ENCODE data around the gene CAMKV. TPM values are rescaled to one million over a fixed set of nuclear protein-coding genes. Genes with fewer than 3 reads are reported as not detected.

The CAMKV gene
- total RNA-seq, 1 donor from 2014 or later, result 10.6 TPM

GRCh38 chr3:49868862-49869466, 742 bp downstream of the CAMKV start:
- H3K36me3 Mint-ChIP-seq, result no peaks in the 10 kb centered on the region
- H3K4me1 Mint-ChIP-seq (ENCODE audit: unreplicated experiment), result peaks cover 15% of the 10 kb centered on the region
- no peaks in the 10 kb centered on the region for H3K9me3 Mint-ChIP-seq
- H3K27ac Mint-ChIP-seq, result no peak overlapping the region
- TF ChIP-seq CTCF (conservative IDR thresholded peaks at IDR 0.05), result no peak
- peaks cover 62% of the 10 kb centered on the region for H3K27me3 Mint-ChIP-seq
- H3K4me3 Mint-ChIP-seq, result peak overlapping the region; percentile 60
- no peak for DNase-seq (ENCODE audit: extremely low spot score, unreplicated experiment)

GRCh38 chr3:49867871-49868321, 1.8 kb downstream of the CAMKV start:
- TF ChIP-seq CTCF (conservative IDR thresholded peaks at IDR 0.05), result no peak
- no peak for DNase-seq (ENCODE audit: extremely low spot score, unreplicated experiment)
- H3K4me1 Mint-ChIP-seq (ENCODE audit: unreplicated experiment), result peaks cover 15% of the 10 kb centered on the region
- no peaks in the 10 kb centered on the region for H3K36me3 Mint-ChIP-seq
- no peak overlapping the region for H3K27ac Mint-ChIP-seq
- H3K27me3 Mint-ChIP-seq, result peaks cover 72% of the 10 kb centered on the region
- peak overlapping the region; percentile 60 for H3K4me3 Mint-ChIP-seq
- H3K9me3 Mint-ChIP-seq, result no peaks in the 10 kb centered on the region

GRCh38 chr3:49867400-49867799, 2.3 kb downstream of the CAMKV start:
- peaks cover 15% of the 10 kb centered on the region for H3K4me1 Mint-ChIP-seq (ENCODE audit: unreplicated experiment)
- peak overlapping the region; percentile 14 for H3K4me3 Mint-ChIP-seq
- H3K27ac Mint-ChIP-seq, result no peak overlapping the region

GRCh38 chr3:49865198-49865784, 4.4 kb downstream of the CAMKV start:
- peaks cover 63% of the 10 kb centered on the region for H3K27me3 Mint-ChIP-seq
- TF ChIP-seq CTCF (conservative IDR thresholded peaks at IDR 0.05), result no peak
- peaks cover 9% of the 10 kb centered on the region for H3K4me1 Mint-ChIP-seq (ENCODE audit: unreplicated experiment)
- no peak for DNase-seq (ENCODE audit: extremely low spot score, unreplicated experiment)
- H3K4me3 Mint-ChIP-seq, result no peak overlapping the region
- H3K27ac Mint-ChIP-seq, result no peak overlapping the region
- H3K36me3 Mint-ChIP-seq, result no peaks in the 10 kb centered on the region
- no peaks in the 10 kb centered on the region for H3K9me3 Mint-ChIP-seq

More at GRCh38 chr3:49867400-49867799, 2.3 kb downstream of the CAMKV start:
- Mint-ChIP-seq H3K9me3 (no peaks in the 10 kb centered on the region), H3K27me3 (peaks cover 76% of the 10 kb centered on the region), H3K36me3 (no peaks in the 10 kb centered on the region)
- DNase-seq (ENCODE audit: extremely low spot score, unreplicated experiment), result no peak
- no peak for TF ChIP-seq CTCF (conservative IDR thresholded peaks at IDR 0.05)

- H3K36me3 Mint-ChIP-seq, result no peaks in the 10 kb centered on the region
- H3K4me3 Mint-ChIP-seq, result no peak overlapping the region
- no peak for DNase-seq (ENCODE audit: extremely low spot score, unreplicated experiment)
- no peak overlapping the region for H3K27ac Mint-ChIP-seq
- TF ChIP-seq CTCF (conservative IDR thresholded peaks at IDR 0.05), result no peak
- peaks cover 9% of the 10 kb centered on the region for H3K4me1 Mint-ChIP-seq (ENCODE audit: unreplicated experiment)
- H3K27me3 Mint-ChIP-seq, result peaks cover 58% of the 10 kb centered on the region
- no peaks in the 10 kb centered on the region for H3K9me3 Mint-ChIP-seq
Observed at GRCh38 chr3:49864505-49864904, 5.2 kb downstream of the CAMKV start.
